Duodenal mucosa (tissue), 2 donors: ENCODE results near the gene OR4D2.

Experiments used
- H3K27ac ChIP-seq: one replicate; pipeline ENCODE4 v1.7.0; 2013; ENCODE audit warnings: low read depth, low read length
- H3K27me3 ChIP-seq, 2 donors: one replicate each; pipeline ENCODE4 v1.7.0; 2013; ENCODE audit warnings: low read length in 2 of 2, control low read depth in 1 of 2; ENCODE audit not compliant: insufficient read depth in 2 of 2, control insufficient read depth in 1 of 2
- H3K36me3 ChIP-seq, 2 donors: one replicate each; pipeline ENCODE4 v1.7.0; 2013; ENCODE audit warnings: low read length in 2 of 2, control low read depth in 1 of 2; ENCODE audit not compliant: insufficient read depth in 2 of 2, control insufficient read depth in 1 of 2
- H3K4me1 ChIP-seq, 2 donors: one replicate each; pipeline ENCODE4 v1.7.0; 2013; ENCODE audit warnings: low read length in 2 of 2, control low read depth in 1 of 2; ENCODE audit not compliant: insufficient read depth in 2 of 2, control insufficient read depth in 1 of 2
- H3K4me3 ChIP-seq, 2 donors: one replicate each; pipeline ENCODE4 v1.7.0; 2013; ENCODE audit warnings: low read length in 2 of 2, low read depth in 1 of 2
- H3K9ac ChIP-seq, 2 donors: one replicate each; pipeline ENCODE4 v1.7.0; 2013; ENCODE audit warnings: low read length in 2 of 2, low read depth in 1 of 2
- H3K9me3 ChIP-seq, 2 donors: one replicate each; pipeline ENCODE4 v1.7.0; 2013; ENCODE audit warnings: low read length in 2 of 2, control low read depth in 1 of 2; ENCODE audit not compliant: control insufficient read depth in 1 of 2

The OR4D2 gene

GRCh38 chr17:58204796-58205195 is 38.0 kb downstream of the OR4D2 start:
- H3K27ac ChIP-seq: no peak overlapping the region
- peaks cover 20 to 30% of the 10 kb centered on the region in 2 donors for H3K36me3 ChIP-seq
- no peaks in the 10 kb centered on the region for H3K27me3 ChIP-seq

GRCh38 chr17:58205936-58206335 is 39.2 kb downstream of the OR4D2 start:
- Histone ChIP-seq H3K27me3 (no peaks in the 10 kb centered on the region), H3K4me1 (no peaks in the 10 kb centered on the region), H3K9ac (no peak overlapping the region), H3K4me3 (no peak overlapping the region), H3K9me3 (no peaks in the 10 kb centered on the region), H3K36me3 (peaks cover 24 to 41% of the 10 kb centered on the region in 2 donors), H3K27ac (no peak overlapping the region)

More at GRCh38 chr17:58204796-58205195, 38.0 kb downstream of the OR4D2 start:
- no peak overlapping the region for H3K4me3 ChIP-seq
- no peaks in the 10 kb centered on the region for H3K4me1 ChIP-seq
- H3K9me3 ChIP-seq: no peaks in the 10 kb centered on the region
- H3K9ac ChIP-seq: no peak overlapping the region

- H3K9me3 ChIP-seq: no peaks in the 10 kb centered on the region
- H3K27me3 ChIP-seq: no peaks in the 10 kb centered on the region
- no peak overlapping the region for H3K9ac ChIP-seq
- H3K4me1 ChIP-seq: no peaks in the 10 kb centered on the region
- peaks cover 24 to 48% of the 10 kb centered on the region in 2 donors for H3K36me3 ChIP-seq
- H3K27ac ChIP-seq: no peak overlapping the region
- H3K4me3 ChIP-seq: no peak overlapping the region
These were observed 40.7 kb downstream of the OR4D2 start for GRCh38 chr17:58207451-58207850.

GRCh38 chr17:58208344-58208743 is 41.6 kb downstream of the OR4D2 start:
- Histone ChIP-seq H3K36me3 (peaks cover 28 to 56% of the 10 kb centered on the region in 2 donors), H3K9ac (no peak overlapping the region), H3K4me1 (no peaks in the 10 kb centered on the region), H3K9me3 (no peaks in the 10 kb centered on the region), H3K27me3 (no peaks in the 10 kb centered on the region), H3K27ac (no peak overlapping the region), H3K4me3 (no peak overlapping the region)

GRCh38 chr17:58210922-58211321 is 44.1 kb downstream of the OR4D2 start:
- Histone ChIP-seq H3K9me3 (no peaks in the 10 kb centered on the region), H3K36me3 (peaks cover 28 to 72% of the 10 kb centered on the region in 2 donors), H3K4me1 (no peaks in the 10 kb centered on the region), H3K27me3 (no peaks in the 10 kb centered on the region), H3K9ac (no peak overlapping the region), H3K4me3 (no peak overlapping the region), H3K27ac (no peak overlapping the region)

- no peaks in the 10 kb centered on the region for H3K9me3 ChIP-seq
- no peak overlapping the region for H3K9ac ChIP-seq
- H3K4me1 ChIP-seq: peaks cover 11 to 15% of the 10 kb centered on the region in 2 donors
These were observed 48.9 kb downstream of the OR4D2 start for GRCh38 chr17:58215685-58216084.

GRCh38 chr17:58217766-58218165 is 51.0 kb downstream of the OR4D2 start:
- peaks cover 11 to 15% of the 10 kb centered on the region in 2 donors for H3K4me1 ChIP-seq
- H3K4me3 ChIP-seq: no peak overlapping the region
- H3K9ac ChIP-seq: no peak overlapping the region
- no peak overlapping the region for H3K27ac ChIP-seq
- no peaks in the 10 kb centered on the region for H3K9me3 ChIP-seq
- H3K36me3 ChIP-seq: peaks cover 7 to 26% of the 10 kb centered on the region in 2 donors
- H3K27me3 ChIP-seq: no peaks in the 10 kb centered on the region

More at GRCh38 chr17:58215685-58216084, 48.9 kb downstream of the OR4D2 start:
- H3K27me3 ChIP-seq: no peaks in the 10 kb centered on the region
- peaks cover 10 to 39% of the 10 kb centered on the region in 2 donors for H3K36me3 ChIP-seq
- H3K27ac ChIP-seq: no peak overlapping the region
- no peak overlapping the region for H3K4me3 ChIP-seq

- Histone ChIP-seq H3K27ac (peak within 1 kb of the TSS; percentile 51), H3K4me3 (peak within 1 kb of the TSS; percentile 87 to 94), H3K36me3 (peaks cover 0 to 16% of the 10 kb centered on the region in 2 donors), H3K9ac (peak within 1 kb of the TSS; percentile 66 to 88), H3K9me3 (no peaks in the 10 kb centered on the region), H3K4me1 (peaks cover 11 to 15% of the 10 kb centered on the region in 2 donors), H3K27me3 (no peaks in the 10 kb centered on the region)
These were observed 52.4 kb downstream of the OR4D2 start, which contains the start of gene MKS1 for GRCh38 chr17:58219007-58219788. Gene MKS1, minus strand, starts transcription at chr17:58219255. Its CDS starts 25 bp downstream, at chr17:58219230.

GRCh38 chr17:58219789-58220183 is 53.0 kb downstream of the OR4D2 start:
- peak overlapping the region; percentile 87 to 94 for H3K4me3 ChIP-seq
- no peak overlapping the region for H3K27ac ChIP-seq
- H3K9me3 ChIP-seq: no peaks in the 10 kb centered on the region
- H3K9ac ChIP-seq: peak overlapping the region; percentile 66 to 88
- peaks cover 11 to 15% of the 10 kb centered on the region in 2 donors for H3K4me1 ChIP-seq
- H3K27me3 ChIP-seq: no peaks in the 10 kb centered on the region
- H3K36me3 ChIP-seq: peaks cover 0 to 13% of the 10 kb centered on the region in 2 donors
